GM11168 (cell line): ENCODE results near the gene ABHD12B.

Experiments used
- in situ Hi-C: fragments of 300-500 bp; cut with MboI; formaldehyde crosslinking; loops from one replicate; pipeline ENCODE4 v1.12.0; 2022; ENCODE audit warnings: low sequenced_read_pairs; ENCODE audit not compliant: unreplicated experiment

The ABHD12B gene

GRCh38 chr14:50837850-50838470, 33.9 kb upstream of the ABHD12B start:
- in situ Hi-C loops = no loop called here

- in situ Hi-C loops = no loop called here
Observed at GRCh38 chr14:50839048-50839447, 32.8 kb upstream of the ABHD12B start.

GRCh38 chr14:50839691-50840090, 32.2 kb upstream of the ABHD12B start:
- in situ Hi-C loops = no loop called here

- in situ Hi-C loops = no loop called here
Observed at GRCh38 chr14:50844391-50844790, 27.5 kb upstream of the ABHD12B start.

GRCh38 chr14:50845166-50845565, 26.7 kb upstream of the ABHD12B start:
- in situ Hi-C loops = no loop called here

GRCh38 chr14:50846226-50846880, 25.5 kb upstream of the ABHD12B start:
- in situ Hi-C loops = no loop called here

GRCh38 chr14:50853891-50854290, 18.0 kb upstream of the ABHD12B start:
- in situ Hi-C loops = loop anchor here (25.0 kb wide), 1 partner anchor 267 kb away; no protein-coding TSS in a partner anchor

GRCh38 chr14:50854521-50854920, 17.3 kb upstream of the ABHD12B start:
- in situ Hi-C loops = loop anchor here (25.0 kb wide), 1 partner anchor 267 kb away; no protein-coding TSS in a partner anchor

- in situ Hi-C loops = loop anchor here (5.0 to 25.0 kb wide), 2 partner anchors 68 to 268 kb away; no protein-coding TSS in a partner anchor
Observed at GRCh38 chr14:50855558-50855957, 16.3 kb upstream of the ABHD12B start.

GRCh38 chr14:50856660-50857059, 15.2 kb upstream of the ABHD12B start:
- in situ Hi-C loops = loop anchor here (5.0 to 25.0 kb wide), 2 partner anchors 69 to 269 kb away; no protein-coding TSS in a partner anchor

GRCh38 chr14:50859296-50859624, 12.6 kb upstream of the ABHD12B start:
- in situ Hi-C loops = loop anchor here (5.0 to 25.0 kb wide), 2 partner anchors 72 to 272 kb away; no protein-coding TSS in a partner anchor

- in situ Hi-C loops = loop anchor here (25.0 kb wide), 1 partner anchor 273 kb away; no protein-coding TSS in a partner anchor
Observed at GRCh38 chr14:50860478-50861086, 11.3 kb upstream of the ABHD12B start.

GRCh38 chr14:50862036-50862570, 9.8 kb upstream of the ABHD12B start:
- in situ Hi-C loops = loop anchor here (25.0 kb wide), 1 partner anchor 275 kb away; no protein-coding TSS in a partner anchor

GRCh38 chr14:50864237-50864636, 7.6 kb upstream of the ABHD12B start:
- in situ Hi-C loops = loop anchor here (25.0 kb wide), 1 partner anchor 277 kb away; no protein-coding TSS in a partner anchor

GRCh38 chr14:50864946-50865345, 6.9 kb upstream of the ABHD12B start:
- in situ Hi-C loops = loop anchor here (25.0 kb wide), 1 partner anchor 278 kb away; no protein-coding TSS in a partner anchor

- in situ Hi-C loops = loop anchor here (25.0 kb wide), 1 partner anchor 278 kb away; no protein-coding TSS in a partner anchor
Observed at GRCh38 chr14:50865391-50866076, 6.3 kb upstream of the ABHD12B start.

- in situ Hi-C loops = loop anchor here (25.0 kb wide), 1 partner anchor 284 kb away; no protein-coding TSS in a partner anchor
Observed at GRCh38 chr14:50871228-50871627, 625 bp upstream of the ABHD12B start.

GRCh38 chr14:50874757-50875156, 2.9 kb downstream of the ABHD12B start:
- in situ Hi-C loops = loop anchor here (25.0 kb wide), 1 partner anchor 287 kb away; no protein-coding TSS in a partner anchor

- in situ Hi-C loops = no loop called here
Observed at GRCh38 chr14:50875359-50876070, 3.7 kb downstream of the ABHD12B start.
